NCI-H1417 treated with DMSO at 0.1 percent for 48 hours (cell line): ENCODE results near the gene C16orf86.

Source experiments
- DNase-seq: peaks from one replicate; lab custom pipeline; 2025; lab: John Stamatoyannopoulos, UW

C16orf86 gene

GRCh38 chr16:67653789-67654402 lies 12.7 kb upstream of the C16orf86 start:
- no peak for DNase-seq

GRCh38 chr16:67654403-67654911 lies 12.2 kb upstream of the C16orf86 start:
- DNase-seq = no peak

DNA sequence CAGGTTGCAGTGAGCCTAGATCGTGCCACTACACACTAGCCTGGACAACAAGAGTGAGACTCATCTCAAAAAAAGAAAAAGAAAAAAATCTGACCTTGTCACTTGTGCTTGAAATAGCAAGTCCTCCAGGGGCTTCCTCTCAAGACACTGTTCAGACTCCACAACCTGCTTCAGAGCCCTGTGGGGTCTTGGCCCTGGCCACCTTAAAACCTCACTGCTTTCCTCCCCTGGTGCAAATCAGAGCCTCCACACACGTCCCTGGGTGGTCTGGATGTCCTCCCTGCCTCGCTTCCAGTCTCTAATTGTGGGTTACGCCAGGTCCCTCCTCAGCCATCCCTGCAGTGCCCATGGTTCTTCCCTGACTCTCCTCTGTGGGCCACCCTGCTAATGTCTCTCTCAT lies 11.3 kb upstream of the C16orf86 start:
- no peak for DNase-seq

GRCh38 chr16:67656344-67657016 lies 10.1 kb upstream of the C16orf86 start:
- DNase-seq = no peak

GRCh38 chr16:67657017-67657608 lies 9.5 kb upstream of the C16orf86 start:
- no peak for DNase-seq

- no peak for DNase-seq
Measured at GRCh38 chr16:67657751-67658518, 8.7 kb upstream of the C16orf86 start.

DNA sequence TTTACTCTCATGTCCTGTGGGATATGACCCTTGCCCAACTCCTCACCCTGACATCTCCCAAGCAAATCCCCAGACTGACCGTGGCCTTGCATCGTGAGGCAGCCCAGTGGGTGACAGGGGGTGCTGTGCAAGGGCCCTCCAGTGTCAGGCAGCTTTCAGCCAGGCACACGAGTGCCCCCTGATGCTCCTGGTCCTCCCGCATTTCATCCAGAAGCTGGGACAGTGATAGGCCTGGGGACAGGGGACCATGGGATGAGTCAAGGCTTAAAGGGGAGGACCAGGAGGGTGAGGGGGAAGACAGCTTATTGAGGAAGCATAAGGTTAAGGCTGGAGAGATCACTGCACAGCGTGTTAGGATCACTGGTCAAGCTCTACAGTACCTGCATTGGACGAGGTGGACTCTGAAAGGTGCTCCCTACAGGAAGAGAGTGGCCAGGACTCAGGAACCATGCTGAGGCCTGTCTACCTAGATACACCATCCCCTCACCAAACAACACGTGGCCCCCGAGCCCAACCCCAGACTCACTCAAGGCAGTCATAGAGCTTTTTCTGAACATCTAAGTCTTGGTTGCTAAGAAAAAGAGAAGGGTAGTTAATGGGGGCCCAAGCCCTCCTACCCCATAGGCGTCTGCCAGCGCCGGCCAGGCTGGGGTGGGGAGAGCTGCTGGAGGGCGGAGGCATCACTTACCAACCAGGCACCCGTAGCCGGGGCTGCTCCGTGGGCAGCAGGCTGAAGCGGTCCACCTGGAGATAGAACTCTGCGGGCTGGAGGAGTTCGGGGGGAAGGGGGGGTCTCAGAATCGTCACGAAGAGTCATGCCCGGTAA lies 7.6 kb upstream of the C16orf86 start:
- no peak for DNase-seq

DNA sequence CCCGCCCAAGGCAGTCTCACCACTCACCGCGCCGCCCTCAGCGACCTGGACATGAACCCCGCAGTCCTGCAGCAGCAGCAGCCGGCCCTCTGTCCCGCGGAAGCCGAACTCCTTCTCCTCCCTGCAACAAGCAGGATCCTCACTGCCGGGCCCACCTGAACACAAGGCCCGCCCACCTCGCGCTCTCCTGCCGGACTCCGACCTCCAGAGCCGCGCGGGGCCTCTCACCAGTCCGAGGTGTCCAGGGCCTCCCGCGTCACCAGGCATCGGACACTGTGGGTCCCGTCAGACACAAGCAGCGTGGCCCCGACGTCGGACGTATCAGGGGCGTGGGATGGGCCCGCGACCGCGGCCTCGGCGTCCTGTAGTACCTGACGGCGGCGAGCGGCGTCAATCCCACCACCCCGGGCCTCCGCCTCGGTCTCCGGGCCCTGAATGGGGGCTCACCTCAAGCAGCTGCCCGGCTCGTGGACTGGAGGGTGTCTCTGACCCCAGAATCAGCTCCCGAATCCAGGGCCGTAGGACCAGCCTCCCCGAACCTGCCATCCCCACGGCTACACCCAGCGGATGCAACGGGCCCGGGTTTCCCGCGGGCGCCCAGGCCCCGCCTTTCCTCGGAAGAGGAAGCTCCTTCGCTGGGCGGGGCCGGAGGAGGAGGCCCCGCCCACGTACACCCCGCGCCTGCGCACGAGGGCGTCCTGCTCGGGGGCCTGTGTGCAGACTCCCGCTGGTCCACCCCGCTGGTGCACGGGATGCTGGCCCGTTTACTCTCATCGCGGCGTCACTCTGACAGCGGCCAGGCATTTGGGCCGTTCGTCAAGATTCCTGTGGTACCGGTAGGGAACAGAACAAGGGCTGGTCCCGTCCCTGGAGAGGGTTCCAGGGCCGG lies 6.7 kb upstream of the C16orf86 start, which contains the start of gene ACD:
Gene ACD, minus strand, starts transcription at position 586 of the 889 bp plus-strand sequence. Its CDS starts 40 bp downstream, at position 546.
- no peak for DNase-seq

- DNase-seq = peak; percentile 81
Measured at GRCh38 chr16:67660564-67661028, 6.0 kb upstream of the C16orf86 start, which contains the start of gene PARD6A. Gene PARD6A, plus strand, starts transcription at chr16:67660960. Its CDS starts 79 bp downstream, at chr16:67661039.

DNA sequence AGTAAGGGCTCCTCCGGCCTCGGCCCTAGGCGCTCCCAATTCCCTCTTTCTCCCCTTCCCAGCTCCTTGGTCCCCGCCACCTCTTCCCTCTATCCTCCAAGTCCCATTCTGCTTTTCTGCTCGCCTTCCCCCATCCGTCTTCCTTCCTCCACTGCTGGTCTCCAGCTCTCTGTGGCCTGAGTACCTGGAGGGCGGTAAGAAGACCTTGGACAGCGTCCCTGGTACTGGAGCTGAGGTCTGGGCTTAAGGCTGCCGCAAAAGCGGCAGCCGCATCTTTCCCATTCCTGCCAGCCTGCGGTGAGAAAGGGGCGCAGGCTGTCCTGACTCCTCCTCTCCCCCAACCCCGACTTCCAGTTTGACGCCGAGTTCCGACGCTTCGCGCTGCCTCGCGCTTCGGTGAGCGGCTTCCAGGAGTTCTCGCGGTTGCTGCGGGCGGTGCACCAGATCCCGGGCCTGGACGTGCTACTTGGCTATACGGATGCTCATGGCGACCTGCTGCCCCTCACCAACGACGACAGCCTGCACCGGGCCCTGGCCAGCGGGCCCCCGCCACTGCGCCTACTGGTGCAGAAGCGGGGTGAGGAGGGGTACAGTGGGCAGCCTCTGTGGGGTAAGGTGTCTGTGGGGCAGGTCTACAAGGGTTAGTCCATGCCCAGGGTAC lies 5.4 kb upstream of the C16orf86 start:
- no peak for DNase-seq

GRCh38 chr16:67661886-67662652 lies 4.5 kb upstream of the C16orf86 start:
- DNase-seq = no peak

DNA sequence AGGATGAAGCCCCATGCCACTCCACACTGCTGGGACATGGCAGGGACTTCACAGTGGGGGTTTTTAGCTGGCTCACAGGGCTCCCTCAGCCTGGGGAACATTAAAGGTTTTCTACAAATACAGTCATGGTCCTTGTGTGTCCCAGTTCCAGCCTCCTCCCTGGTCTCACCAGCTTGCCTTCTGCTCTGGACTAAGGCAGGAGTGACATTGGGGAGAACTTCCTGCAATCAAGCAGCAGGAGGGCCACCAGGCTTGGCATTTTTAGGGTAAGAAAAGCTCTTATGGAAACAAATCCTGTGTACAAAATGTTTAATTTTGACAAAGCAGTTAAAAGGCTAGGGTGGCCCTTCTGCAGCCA lies 4.0 kb upstream of the C16orf86 start:
- DNase-seq = no peak

- no peak for DNase-seq
Measured at GRCh38 chr16:67663151-67663876, 3.3 kb upstream of the C16orf86 start.

DNA sequence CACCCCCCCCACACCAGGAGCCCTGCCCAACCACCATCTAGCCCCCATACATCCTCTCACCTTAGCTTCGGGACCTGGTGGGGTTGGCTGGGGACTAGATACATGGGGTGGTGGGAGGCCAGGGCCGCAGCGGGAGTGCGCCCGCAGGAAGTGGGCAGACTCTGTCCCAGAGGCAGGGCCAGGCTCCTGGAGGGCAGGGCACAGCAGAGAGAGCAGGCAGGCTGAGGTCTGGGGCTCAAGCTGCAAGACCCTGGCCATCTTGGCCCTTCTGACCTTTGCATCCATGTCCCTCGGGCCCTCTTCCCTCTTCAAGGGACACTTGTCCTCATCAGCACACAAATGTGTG lies 2.8 kb upstream of the C16orf86 start:
- DNase-seq = no peak

DNA sequence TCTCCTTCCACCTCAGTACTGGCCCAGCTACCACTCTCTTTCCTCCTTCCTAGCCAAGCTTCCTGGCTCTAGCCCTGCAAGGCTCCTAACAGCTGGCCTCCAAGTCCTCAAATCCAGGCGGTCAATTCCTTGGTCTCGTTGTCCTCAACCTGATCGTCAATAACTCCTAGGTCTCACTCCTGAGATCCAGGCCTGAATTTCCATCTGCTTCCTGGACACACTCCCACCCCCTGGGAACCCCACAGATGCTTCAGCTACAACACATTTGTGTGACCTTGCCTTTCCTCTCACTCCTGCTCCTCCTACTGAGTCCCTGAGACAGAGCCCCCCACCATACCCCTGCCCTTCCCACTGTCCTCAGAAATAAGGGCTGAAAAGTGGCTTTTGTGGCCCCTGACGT lies 2.4 kb upstream of the C16orf86 start:
- DNase-seq = no peak

GRCh38 chr16:67664871-67665270 lies 1.7 kb upstream of the C16orf86 start:
- DNase-seq = no peak

DNA sequence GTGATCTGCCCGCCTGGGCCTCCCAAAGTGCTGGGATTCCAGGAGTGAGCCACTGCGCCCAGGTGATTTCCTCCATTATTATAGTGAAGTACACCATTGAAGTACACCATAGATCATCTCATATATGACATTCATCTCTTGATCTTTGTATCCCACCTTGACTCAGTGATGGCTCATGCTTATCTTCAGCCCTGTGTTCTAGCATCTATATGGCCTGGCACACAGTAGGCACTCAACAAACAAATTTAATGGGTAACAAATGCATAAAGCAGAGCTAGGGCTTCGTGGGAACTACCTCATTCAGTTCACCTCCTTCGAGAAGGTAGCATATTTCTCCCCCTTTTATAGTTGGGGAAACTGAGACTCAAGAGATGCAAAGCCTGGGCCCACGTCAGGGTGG lies 1.0 kb upstream of the C16orf86 start:
- no peak for DNase-seq

GRCh38 chr16:67666032-67666551 lies 522 bp upstream of the C16orf86 start:
- no peak for DNase-seq
